Sigmoid colon (tissue), 4 donors: ENCODE data around the gene STRIP1.

ENCODE experiments used
- EP300 ChIP-seq, 4 donors: sonication (generic); formaldehyde crosslinking; IDR thresholded peaks; one replicate each; pipeline ENCODE4 v1.6.1; 2017; ENCODE audit warnings: antibody characterized with exemption in 4 of 4
- POLR2A ChIP-seq, 2 donors: fragments of 450-650 bp; IDR thresholded peaks; one replicate each; pipeline ENCODE4 v1.6.1; 2016; ENCODE audit warnings: antibody characterized with exemption in 2 of 2, mild to moderate bottlenecking in 2 of 2, moderate library complexity in 2 of 2
- TF ChIP-seq, protein P1 (sequence below), 4 experiments: fragments of 450-650 bp in 3 of 4; fragments of 200-600 bp in 1 of 4; IDR thresholded peaks; one replicate each; pipeline ENCODE4 v1.5.1; 2016 to 2019; ENCODE audit warnings: antibody characterized with exemption in 4 of 4, mild to moderate bottlenecking in 3 of 4, moderate library complexity in 2 of 4

DNA sequence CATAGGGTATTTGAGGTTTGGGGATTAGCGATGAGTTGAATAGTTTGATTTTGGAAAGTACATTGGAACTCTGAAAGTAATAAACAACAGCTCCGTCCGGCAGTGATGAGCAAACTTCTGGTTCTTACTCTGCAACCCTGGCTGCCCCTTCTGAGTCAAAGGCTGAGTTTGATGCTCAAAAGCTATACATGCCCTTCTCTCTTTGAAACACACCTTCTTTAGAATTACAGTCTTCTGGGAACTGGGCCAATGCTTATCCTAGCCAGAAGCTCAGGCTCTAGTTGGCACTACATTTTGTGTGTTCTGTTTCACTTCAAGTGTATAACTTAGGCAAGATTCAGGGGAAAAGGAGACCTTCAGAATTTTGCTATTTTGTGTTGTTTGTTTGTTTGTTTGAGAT is 40.5 kb upstream of the STRIP1 start:
- no peak for TF ChIP-seq POLR2A (IDR thresholded peaks at IDR 0.05)
- TF ChIP-seq, protein P1, sequence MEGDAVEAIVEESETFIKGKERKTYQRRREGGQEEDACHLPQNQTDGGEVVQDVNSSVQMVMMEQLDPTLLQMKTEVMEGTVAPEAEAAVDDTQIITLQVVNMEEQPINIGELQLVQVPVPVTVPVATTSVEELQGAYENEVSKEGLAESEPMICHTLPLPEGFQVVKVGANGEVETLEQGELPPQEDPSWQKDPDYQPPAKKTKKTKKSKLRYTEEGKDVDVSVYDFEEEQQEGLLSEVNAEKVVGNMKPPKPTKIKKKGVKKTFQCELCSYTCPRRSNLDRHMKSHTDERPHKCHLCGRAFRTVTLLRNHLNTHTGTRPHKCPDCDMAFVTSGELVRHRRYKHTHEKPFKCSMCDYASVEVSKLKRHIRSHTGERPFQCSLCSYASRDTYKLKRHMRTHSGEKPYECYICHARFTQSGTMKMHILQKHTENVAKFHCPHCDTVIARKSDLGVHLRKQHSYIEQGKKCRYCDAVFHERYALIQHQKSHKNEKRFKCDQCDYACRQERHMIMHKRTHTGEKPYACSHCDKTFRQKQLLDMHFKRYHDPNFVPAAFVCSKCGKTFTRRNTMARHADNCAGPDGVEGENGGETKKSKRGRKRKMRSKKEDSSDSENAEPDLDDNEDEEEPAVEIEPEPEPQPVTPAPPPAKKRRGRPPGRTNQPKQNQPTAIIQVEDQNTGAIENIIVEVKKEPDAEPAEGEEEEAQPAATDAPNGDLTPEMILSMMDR (IDR thresholded peaks at IDR 0.05), result no peak
- TF ChIP-seq EP300 (IDR thresholded peaks at IDR 0.05), result no peak
